GM12891 (cell line): ENCODE measurements around the gene SERPINA9.

ENCODE experiments used
- PAX5 ChIP-seq: IDR thresholded peaks from 2 replicates; pipeline ENCODE4 v1.6.1; 2011; ENCODE audit warnings: low read length, moderate library complexity, mild to moderate bottlenecking; ENCODE audit not compliant: insufficient read depth, severe bottlenecking
- POLR2A ChIP-seq: IDR thresholded peaks from 2 replicates; pipeline ENCODE4 v1.6.1; 2011; ENCODE audit warnings: low read depth, low read length, control low read depth
- POLR2AphosphoS5 ChIP-seq: IDR thresholded peaks from 2 replicates; pipeline ENCODE4 v1.6.1; 2011; ENCODE audit warnings: low read depth, low read length, control low read depth
- POU2F2 ChIP-seq: IDR thresholded peaks from 2 replicates; pipeline ENCODE4 v1.6.1; 2011; ENCODE audit warnings: low read depth, mild to moderate bottlenecking, control low read depth, low read length, moderate library complexity
- TAF1 ChIP-seq: IDR thresholded peaks from 2 replicates; pipeline ENCODE4 v1.6.1; 2011; ENCODE audit warnings: low read depth, low read length, control low read depth

DNA sequence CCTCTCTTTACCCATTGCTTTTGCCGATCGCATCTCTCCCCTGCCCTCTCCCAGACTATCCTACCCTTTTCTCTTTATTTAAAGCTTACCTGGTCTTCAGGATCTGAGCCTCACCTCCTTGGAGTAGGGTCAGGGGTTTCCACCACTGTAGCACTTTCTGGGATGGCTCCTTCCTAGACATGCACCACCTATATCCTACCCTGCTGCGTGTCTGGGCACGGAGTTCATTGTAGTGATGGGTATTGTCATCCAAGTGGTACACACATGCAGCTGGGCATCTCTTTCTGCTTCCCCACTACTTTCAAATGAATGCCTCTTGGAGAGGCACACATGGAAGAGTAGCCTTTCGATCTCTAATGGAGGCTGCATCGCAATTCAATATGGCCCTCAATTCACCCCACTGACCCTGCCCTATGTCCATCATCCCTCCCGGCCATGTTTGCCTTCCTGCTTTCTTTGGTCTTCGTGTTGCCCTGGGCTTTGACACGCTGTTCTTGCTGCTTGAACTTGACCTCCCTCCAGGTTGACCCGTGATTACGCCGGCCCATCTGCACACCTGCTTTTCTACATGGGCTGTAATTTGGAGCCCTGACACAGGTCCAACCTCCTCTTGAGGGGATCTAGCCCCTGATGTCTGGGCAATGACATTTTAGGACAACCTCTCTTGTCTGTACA, 34.3 kb downstream of the SERPINA9 start:
- TF ChIP-seq POLR2A, result no peak
- no peak for TF ChIP-seq PAX5
- no peak for TF ChIP-seq POLR2AphosphoS5
- TF ChIP-seq TAF1, result no peak
- TF ChIP-seq POU2F2, result no peak
